BJ (cell line): ENCODE measurements around the gene SRGAP3. TPM values are rescaled to one million over a fixed set of nuclear protein-coding genes. Genes with fewer than 3 reads are reported as not detected.

ENCODE experiments used
- CTCF ChIA-PET: fragments of 350-600 bp; formaldehyde crosslinking; extraction: SDS; loops from one replicate; lab custom pipeline; 2021; ENCODE audit warnings: antibody characterized with exemption, inconsistent platforms; lab: Yijun Ruan, JAX
- POLR2A ChIA-PET: fragments of 300-600 bp; sonication (Branson Sonifier 250); formaldehyde crosslinking; extraction: SDS; loops from one replicate; lab custom pipeline; 2021; ENCODE audit warnings: antibody characterized with exemption; lab: Charles Lee
- DNase-seq: peaks from one replicate; pipeline ENCODE4 v3.0.0-alpha.2; 2011; ENCODE audit warnings: low read depth
- H3K27me3 ChIP-seq: 2 replicates; pipeline ENCODE4 v1.6.0; 2011; ENCODE audit warnings: low read length; ENCODE audit not compliant: control insufficient read depth, insufficient read depth
- H3K36me3 ChIP-seq: 2 replicates; pipeline ENCODE4 v1.5.1; 2011; ENCODE audit warnings: low read length; ENCODE audit not compliant: control insufficient read depth, insufficient read depth
- H3K4me3 ChIP-seq: 2 replicates; pipeline ENCODE4 v1.5.1; 2011; ENCODE audit warnings: low read depth, mild to moderate bottlenecking, control low read depth, low read length
- polyA plus RNA-seq: library from polyadenylated mRNA; depleted of rRNA; stranded (reverse); fragments of >200 nt; gene quantifications from 2 replicates; pipeline ENCODE4 v1.2.3, GENCODE V29; 2011
- TF ChIP-seq, protein P1 (sequence below): IDR thresholded peaks from 2 replicates; pipeline ENCODE4 v1.5.1; 2011; ENCODE audit warnings: low read depth, mild to moderate bottlenecking, control low read depth, inconsistent platforms, low read length, moderate library complexity; ENCODE audit not compliant: insufficient read depth

SRGAP3 gene
- polyA plus RNA-seq, 1 experiment, result 0.75 TPM

DNA sequence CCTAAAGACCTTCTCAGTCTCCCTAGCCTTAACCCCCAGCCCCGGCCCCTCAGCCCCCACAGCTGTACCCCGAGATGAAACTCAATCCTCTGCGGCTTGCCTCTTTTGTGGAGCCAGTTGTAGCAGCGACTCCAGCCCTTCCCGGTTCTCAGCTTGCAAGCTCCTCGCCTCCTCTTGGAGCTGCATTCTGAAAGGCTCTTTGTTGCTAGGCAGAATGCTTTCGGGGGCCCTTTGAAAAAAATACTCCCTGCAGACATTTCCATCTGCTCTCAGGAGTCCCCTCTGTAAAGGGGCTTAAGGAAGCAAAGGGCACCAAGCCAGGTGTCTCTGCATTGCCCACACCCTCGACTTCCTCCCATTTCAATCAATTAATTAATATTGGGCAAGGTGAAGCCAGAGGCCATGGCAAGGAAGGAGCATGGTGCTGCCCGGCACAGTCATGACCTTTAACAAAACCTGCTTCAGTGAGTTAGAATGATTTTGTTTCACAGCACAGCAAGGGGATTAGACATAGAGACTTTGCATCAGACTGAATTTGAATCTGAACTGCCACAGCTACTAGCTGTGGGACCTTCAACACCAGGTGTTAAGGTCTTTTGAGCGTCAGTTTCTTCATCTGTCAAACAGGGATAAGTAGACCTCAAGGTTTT, 65.5 kb downstream of the SRGAP3 start:
- DNase-seq, result no peak
- CTCF ChIA-PET, result interaction anchor here (1.0 kb wide), 1 partner anchor 16 kb away, joined by 4 read pairs; no protein-coding TSS in a partner anchor
- Histone ChIP-seq H3K27me3 (no peaks in the 10 kb centered on the region; the same call in 1 of the 2 replicates), H3K36me3 (no peaks in the 10 kb centered on the region), H3K4me3 (no peak overlapping the region)
- TF ChIP-seq, protein P1, sequence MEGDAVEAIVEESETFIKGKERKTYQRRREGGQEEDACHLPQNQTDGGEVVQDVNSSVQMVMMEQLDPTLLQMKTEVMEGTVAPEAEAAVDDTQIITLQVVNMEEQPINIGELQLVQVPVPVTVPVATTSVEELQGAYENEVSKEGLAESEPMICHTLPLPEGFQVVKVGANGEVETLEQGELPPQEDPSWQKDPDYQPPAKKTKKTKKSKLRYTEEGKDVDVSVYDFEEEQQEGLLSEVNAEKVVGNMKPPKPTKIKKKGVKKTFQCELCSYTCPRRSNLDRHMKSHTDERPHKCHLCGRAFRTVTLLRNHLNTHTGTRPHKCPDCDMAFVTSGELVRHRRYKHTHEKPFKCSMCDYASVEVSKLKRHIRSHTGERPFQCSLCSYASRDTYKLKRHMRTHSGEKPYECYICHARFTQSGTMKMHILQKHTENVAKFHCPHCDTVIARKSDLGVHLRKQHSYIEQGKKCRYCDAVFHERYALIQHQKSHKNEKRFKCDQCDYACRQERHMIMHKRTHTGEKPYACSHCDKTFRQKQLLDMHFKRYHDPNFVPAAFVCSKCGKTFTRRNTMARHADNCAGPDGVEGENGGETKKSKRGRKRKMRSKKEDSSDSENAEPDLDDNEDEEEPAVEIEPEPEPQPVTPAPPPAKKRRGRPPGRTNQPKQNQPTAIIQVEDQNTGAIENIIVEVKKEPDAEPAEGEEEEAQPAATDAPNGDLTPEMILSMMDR, result no peak
- POLR2A ChIA-PET, result no interaction called here

DNA sequence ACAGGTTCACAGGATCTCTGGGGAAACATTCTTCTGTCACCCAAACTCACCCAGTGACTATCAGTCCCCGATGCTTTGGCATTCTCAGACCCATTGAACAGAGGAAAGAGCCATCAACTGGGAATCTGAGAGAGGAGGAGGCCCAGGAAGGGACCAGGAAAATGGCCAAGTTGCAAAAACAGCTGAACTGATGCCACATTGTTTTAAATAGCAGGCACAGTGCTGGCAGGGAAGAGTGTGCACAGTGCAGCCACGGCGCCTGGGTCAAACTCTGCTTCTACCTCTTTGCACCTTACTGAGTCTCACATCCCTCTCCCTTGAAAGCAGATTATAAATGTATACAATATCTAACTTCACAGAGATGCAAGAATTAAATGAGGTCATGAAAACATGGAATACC, 66.4 kb downstream of the SRGAP3 start:
- no peak for DNase-seq
- no peaks in the 10 kb centered on the region for H3K36me3 ChIP-seq
- no peaks in the 10 kb centered on the region; the same call in 1 of the 2 replicates for H3K27me3 ChIP-seq
- no peak overlapping the region for H3K4me3 ChIP-seq
- POLR2A ChIA-PET, result no interaction called here
- CTCF ChIA-PET, result no interaction called here
- TF ChIP-seq, protein P1, result no peak

DNA sequence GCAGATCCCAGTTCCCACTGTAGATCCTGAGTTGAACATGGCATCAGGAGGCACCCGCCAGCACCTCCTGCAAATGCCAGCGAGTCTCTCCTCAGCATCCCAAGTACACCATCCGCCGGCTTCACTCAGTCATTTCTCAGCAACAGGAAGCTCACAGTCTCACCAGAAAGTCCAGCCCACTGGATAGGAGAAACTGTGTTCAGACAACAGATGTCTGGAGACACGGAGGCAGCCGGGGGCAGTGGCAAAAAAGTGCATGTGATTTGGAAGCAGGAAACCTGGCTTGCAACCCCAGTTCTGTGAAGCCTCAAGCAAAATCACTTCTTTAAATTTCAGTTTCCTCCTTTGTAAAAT, 68.7 kb downstream of the SRGAP3 start:
- ChIA-PET CTCF (no interaction called here), POLR2A (no interaction called here)
- TF ChIP-seq, protein P1, result no peak
- H3K36me3 ChIP-seq, result no peaks in the 10 kb centered on the region
- DNase-seq, result no peak
- H3K27me3 ChIP-seq, result no peaks in the 10 kb centered on the region
- H3K4me3 ChIP-seq, result no peak overlapping the region

DNA sequence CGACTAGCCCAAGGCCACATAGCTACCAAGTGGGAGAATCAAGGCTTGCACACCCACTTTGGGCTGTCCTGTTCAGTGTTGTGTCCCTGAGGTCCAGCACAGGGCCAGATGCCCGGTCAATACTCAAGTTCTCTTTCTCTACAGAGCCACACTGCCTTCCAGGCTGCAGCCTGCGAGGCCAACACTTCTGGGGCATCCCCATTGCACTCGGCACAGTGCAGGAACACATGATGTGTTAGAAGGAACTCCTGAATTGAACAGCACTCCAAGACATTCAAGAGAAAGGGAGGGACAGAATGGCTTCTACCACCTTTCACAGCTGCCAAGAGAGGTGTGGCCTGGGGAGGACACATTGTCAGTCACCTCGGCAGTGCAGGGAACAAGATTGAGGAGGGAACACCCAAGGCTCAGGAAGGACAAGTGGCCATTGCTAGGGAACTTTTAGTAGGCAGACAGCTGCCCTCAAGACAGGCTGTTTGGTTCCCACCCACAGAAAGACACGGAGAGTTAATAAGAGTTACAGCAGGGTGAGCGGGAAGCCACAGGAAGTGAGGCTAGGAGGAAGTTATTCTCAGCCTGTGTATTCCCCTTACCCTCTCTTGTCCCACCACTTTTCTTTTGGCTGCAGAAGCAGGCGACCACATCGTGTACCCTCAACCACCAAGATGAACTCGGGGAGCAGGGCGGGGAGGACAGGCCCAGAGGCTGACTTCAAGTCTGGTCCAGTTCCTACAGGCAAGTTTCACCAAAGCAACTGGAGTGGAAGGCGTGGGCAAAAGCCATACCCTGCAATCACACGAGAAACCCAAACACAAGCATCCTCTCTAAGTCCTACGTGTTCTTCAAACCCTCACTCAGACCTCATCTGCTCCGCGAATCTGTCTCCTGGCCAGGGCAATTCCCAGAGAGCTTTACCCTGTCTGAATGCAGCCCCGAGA, 69.4 kb downstream of the SRGAP3 start:
- ChIA-PET CTCF (no interaction called here), POLR2A (no interaction called here)
- TF ChIP-seq, protein P1, result no peak
- Histone ChIP-seq H3K36me3 (no peaks in the 10 kb centered on the region), H3K4me3 (no peak overlapping the region), H3K27me3 (no peaks in the 10 kb centered on the region; the same call in 1 of the 2 replicates)
- DNase-seq, result no peak

DNA sequence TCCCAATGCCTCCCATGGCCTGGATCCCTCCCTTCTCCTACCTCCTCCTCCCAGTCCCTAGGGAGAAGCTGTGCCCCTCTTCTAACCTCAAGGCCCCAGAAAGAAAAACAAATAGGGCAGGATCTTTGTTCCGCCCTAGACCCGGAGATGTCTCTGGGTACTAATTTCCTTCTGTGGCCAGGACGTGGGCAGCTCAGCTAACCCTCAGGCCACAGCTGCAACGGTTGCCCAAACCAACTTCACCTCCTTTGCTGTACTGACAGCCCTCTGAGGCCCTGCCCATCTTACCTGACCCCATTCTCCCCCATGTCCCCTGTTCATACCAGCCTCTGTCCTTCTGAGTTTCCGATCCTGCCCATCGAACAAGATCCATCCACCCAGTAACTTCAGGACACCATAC, 70.7 kb downstream of the SRGAP3 start:
- Histone ChIP-seq H3K36me3 (no peaks in the 10 kb centered on the region), H3K4me3 (no peak overlapping the region), H3K27me3 (no peaks in the 10 kb centered on the region; the same call in none of the 2 replicates)
- DNase-seq, result no peak
- TF ChIP-seq, protein P1, result no peak
- ChIA-PET POLR2A (no interaction called here), CTCF (no interaction called here)
